ENCODE results near the gene SMYD3.

The SMYD3 gene

DNA sequence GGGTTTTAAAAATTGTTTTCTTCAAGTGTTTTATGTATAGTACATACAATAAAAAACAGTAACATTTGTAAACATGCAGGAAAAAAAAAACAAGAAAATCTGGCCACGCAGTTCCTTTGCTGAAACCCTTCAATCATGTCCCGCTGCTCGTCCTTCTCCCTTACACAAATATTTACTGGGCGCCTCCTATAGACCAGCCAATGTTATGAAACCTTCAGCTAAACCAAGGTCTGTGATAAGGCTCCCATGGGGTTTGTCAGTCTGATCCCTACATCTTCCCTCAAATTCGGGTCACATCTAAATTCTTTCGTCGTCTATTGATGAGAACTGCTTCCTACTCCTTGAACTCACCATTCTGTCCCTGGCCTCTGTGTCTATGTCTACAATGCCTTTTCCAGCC is 583.9 kb downstream of the SMYD3 start:
- Histone ChIP-seq H3K9me3 (ENCODE audit: control insufficient read depth, low read length) (no peaks in the 10 kb centered on the region), H3K9ac (no peak overlapping the region), H3K36me3 (ENCODE audit: control insufficient read depth, insufficient read depth, low read length) (no peaks in the 10 kb centered on the region), H3K4me2 (ENCODE audit: low read length) (no peak overlapping the region), H3K4me1 (no peaks in the 10 kb centered on the region), H3K79me2 (no peaks in the 10 kb centered on the region), H3K27ac (no peak overlapping the region), H3K4me3 (ENCODE audit: low read depth, low read length) (no peak overlapping the region), H3K27me3 (ENCODE audit: control insufficient read depth, insufficient read depth, low read length) (no peaks in the 10 kb centered on the region), H2AFZ (no peak overlapping the region)
- TF ChIP-seq, protein P1, sequence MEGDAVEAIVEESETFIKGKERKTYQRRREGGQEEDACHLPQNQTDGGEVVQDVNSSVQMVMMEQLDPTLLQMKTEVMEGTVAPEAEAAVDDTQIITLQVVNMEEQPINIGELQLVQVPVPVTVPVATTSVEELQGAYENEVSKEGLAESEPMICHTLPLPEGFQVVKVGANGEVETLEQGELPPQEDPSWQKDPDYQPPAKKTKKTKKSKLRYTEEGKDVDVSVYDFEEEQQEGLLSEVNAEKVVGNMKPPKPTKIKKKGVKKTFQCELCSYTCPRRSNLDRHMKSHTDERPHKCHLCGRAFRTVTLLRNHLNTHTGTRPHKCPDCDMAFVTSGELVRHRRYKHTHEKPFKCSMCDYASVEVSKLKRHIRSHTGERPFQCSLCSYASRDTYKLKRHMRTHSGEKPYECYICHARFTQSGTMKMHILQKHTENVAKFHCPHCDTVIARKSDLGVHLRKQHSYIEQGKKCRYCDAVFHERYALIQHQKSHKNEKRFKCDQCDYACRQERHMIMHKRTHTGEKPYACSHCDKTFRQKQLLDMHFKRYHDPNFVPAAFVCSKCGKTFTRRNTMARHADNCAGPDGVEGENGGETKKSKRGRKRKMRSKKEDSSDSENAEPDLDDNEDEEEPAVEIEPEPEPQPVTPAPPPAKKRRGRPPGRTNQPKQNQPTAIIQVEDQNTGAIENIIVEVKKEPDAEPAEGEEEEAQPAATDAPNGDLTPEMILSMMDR (IDR thresholded peaks at IDR 0.05) = no peak

DNA sequence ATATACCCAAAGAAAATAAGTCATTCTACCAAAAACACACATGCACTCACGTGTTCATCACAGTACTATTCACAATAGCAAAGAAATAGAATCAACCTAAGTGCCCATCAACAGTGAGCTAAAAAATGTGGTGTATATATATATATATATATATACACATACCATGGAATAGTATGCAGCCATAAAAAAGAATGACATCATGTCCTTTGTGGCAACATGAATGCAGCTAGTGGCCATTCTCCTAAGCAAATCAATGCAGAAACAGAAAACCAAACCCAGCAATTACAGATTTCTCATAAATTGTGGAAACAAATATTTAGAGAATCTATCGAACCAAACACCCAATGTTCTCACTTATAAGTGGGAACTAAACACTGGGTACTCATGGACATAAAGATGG is 585.7 kb downstream of the SMYD3 start:
- Histone ChIP-seq H3K27ac (no peak overlapping the region), H3K4me2 (ENCODE audit: low read length) (no peak overlapping the region), H3K4me1 (no peaks in the 10 kb centered on the region), H2AFZ (no peak overlapping the region), H3K36me3 (ENCODE audit: control insufficient read depth, insufficient read depth, low read length) (no peaks in the 10 kb centered on the region), H3K27me3 (ENCODE audit: control insufficient read depth, insufficient read depth, low read length) (no peaks in the 10 kb centered on the region), H3K9me3 (ENCODE audit: control insufficient read depth, low read length) (no peaks in the 10 kb centered on the region), H3K79me2 (no peaks in the 10 kb centered on the region), H3K4me3 (ENCODE audit: low read depth, low read length) (no peak overlapping the region), H3K9ac (no peak overlapping the region)
- TF ChIP-seq, protein P1 (IDR thresholded peaks at IDR 0.05) = no peak

DNA sequence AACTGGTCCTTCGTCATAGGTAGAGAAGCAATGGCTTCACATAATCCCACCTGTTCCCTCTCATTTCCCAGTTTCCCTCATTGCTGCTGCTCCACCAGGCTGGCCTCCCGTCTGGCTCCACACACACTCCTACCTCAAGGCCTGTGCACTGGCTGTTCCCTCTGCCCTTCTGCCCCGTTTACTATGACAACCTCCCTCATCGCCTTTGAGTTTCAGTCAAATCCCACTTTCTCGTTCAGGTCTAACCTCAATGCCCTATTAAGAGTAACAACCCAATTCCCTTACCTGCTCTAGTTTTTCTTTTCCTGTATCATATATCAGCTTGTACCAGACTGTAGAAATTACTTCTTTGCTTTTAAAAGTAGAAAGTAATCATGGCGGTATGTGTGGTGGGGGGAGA is 589.7 kb downstream of the SMYD3 start:
- TF ChIP-seq, protein P1 (IDR thresholded peaks at IDR 0.05) = no peak
- Histone ChIP-seq H3K79me2 (no peaks in the 10 kb centered on the region), H3K36me3 (ENCODE audit: control insufficient read depth, insufficient read depth, low read length) (no peaks in the 10 kb centered on the region), H3K27ac (no peak overlapping the region), H3K4me2 (ENCODE audit: low read length) (no peak overlapping the region), H3K9me3 (ENCODE audit: control insufficient read depth, low read length) (no peaks in the 10 kb centered on the region), H3K27me3 (ENCODE audit: control insufficient read depth, insufficient read depth, low read length) (no peaks in the 10 kb centered on the region), H3K9ac (no peak overlapping the region), H2AFZ (no peak overlapping the region), H3K4me3 (ENCODE audit: low read depth, low read length) (no peak overlapping the region), H3K4me1 (no peaks in the 10 kb centered on the region)

DNA sequence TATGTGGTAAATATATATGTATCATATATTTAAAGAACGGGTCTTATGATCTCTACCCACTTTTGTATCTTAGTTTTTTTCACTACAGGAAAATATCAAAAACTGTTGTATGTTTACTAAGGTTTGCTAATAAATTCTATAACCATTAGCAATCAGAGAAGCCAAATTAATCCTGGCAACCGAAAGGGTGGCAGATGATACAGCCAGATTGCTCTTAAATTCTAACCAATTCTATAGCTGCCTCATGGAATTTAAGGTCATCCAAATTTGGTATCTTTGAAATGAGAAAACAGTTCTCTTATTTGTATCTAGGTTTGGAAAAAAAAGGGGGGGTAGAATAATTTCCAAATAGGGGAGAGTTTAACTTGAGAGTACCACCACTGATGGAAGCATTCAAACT is 591.2 kb downstream of the SMYD3 start:
- Histone ChIP-seq H3K79me2 (no peaks in the 10 kb centered on the region), H3K36me3 (ENCODE audit: control insufficient read depth, insufficient read depth, low read length) (no peaks in the 10 kb centered on the region), H3K4me1 (no peaks in the 10 kb centered on the region), H2AFZ (no peak overlapping the region), H3K9ac (no peak overlapping the region), H3K27me3 (ENCODE audit: control insufficient read depth, insufficient read depth, low read length) (no peaks in the 10 kb centered on the region), H3K4me3 (ENCODE audit: low read depth, low read length) (no peak overlapping the region), H3K4me2 (ENCODE audit: low read length) (no peak overlapping the region), H3K9me3 (ENCODE audit: control insufficient read depth, low read length) (no peaks in the 10 kb centered on the region), H3K27ac (no peak overlapping the region)
- TF ChIP-seq, protein P1 (IDR thresholded peaks at IDR 0.05) = no peak

DNA sequence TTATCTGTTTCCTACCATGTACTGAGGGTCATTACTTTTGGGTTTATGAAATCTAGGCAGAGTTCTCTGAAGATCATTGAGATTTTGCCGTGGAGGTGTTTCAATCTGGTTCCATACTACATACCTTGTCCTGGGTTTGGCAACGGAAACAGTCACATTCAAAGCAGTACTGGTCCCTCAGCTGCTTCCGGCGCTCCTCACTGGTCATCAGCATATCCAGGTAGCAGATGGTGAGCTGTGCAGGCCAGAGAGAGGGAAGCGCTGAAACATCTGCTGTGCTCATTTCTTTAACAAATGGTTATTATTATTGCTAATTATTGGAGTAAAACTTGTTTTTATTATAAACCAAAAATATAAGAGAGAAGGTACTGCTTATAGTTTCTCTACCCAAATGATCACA is 591.7 kb downstream of the SMYD3 start:
- Histone ChIP-seq H3K4me3 (ENCODE audit: low read depth, low read length) (no peak overlapping the region), H3K4me2 (ENCODE audit: low read length) (no peak overlapping the region), H3K36me3 (ENCODE audit: control insufficient read depth, insufficient read depth, low read length) (no peaks in the 10 kb centered on the region), H3K27me3 (ENCODE audit: control insufficient read depth, insufficient read depth, low read length) (no peaks in the 10 kb centered on the region), H2AFZ (no peak overlapping the region), H3K4me1 (no peaks in the 10 kb centered on the region), H3K9ac (no peak overlapping the region), H3K27ac (no peak overlapping the region), H3K9me3 (ENCODE audit: control insufficient read depth, low read length) (no peaks in the 10 kb centered on the region), H3K79me2 (no peaks in the 10 kb centered on the region)
- TF ChIP-seq, protein P1 (IDR thresholded peaks at IDR 0.05) = no peak
